Measurements from ENCODE around the gene KRT37.

DNA sequence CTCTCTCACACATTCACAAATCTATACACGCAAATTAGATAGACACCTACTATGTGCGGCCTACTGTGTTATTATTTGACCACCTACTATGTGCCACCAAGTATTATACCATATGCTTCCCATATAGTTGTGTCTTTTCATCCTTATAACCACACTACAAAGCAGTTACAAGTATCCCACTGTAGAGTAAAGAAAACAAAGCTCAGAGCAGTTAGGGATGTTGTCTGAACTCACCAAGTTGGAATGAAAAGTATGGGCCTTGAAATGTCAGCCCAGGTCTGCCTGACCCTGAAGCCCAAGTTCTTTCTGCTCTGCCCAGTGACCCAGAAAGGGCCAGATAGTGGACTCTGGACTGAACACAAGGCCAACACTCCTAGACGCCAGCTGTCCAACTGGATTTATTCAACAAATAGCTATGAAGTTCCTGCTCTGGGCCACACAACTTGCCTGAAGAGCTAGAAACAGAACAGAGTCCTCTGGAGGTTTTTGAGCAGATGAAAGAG lies 8.5 kb downstream of the KRT37 start:
- TF ChIP-seq, protein P1, sequence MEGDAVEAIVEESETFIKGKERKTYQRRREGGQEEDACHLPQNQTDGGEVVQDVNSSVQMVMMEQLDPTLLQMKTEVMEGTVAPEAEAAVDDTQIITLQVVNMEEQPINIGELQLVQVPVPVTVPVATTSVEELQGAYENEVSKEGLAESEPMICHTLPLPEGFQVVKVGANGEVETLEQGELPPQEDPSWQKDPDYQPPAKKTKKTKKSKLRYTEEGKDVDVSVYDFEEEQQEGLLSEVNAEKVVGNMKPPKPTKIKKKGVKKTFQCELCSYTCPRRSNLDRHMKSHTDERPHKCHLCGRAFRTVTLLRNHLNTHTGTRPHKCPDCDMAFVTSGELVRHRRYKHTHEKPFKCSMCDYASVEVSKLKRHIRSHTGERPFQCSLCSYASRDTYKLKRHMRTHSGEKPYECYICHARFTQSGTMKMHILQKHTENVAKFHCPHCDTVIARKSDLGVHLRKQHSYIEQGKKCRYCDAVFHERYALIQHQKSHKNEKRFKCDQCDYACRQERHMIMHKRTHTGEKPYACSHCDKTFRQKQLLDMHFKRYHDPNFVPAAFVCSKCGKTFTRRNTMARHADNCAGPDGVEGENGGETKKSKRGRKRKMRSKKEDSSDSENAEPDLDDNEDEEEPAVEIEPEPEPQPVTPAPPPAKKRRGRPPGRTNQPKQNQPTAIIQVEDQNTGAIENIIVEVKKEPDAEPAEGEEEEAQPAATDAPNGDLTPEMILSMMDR (IDR thresholded peaks at IDR 0.05) = no peak
- TF ChIP-seq POLR2A (IDR thresholded peaks at IDR 0.05) = no peak
